ENCODE data around the gene TRPV3. TPM values are rescaled to one million over a fixed set of nuclear protein-coding genes. Genes with fewer than 3 reads are reported as not detected.
A peak's percentile ranks its signal among the peaks of the same experiment; 100 is the strongest.

Gene TRPV3
- total RNA-seq, 1 donor from 2014 or later: 1.9 TPM

DNA sequence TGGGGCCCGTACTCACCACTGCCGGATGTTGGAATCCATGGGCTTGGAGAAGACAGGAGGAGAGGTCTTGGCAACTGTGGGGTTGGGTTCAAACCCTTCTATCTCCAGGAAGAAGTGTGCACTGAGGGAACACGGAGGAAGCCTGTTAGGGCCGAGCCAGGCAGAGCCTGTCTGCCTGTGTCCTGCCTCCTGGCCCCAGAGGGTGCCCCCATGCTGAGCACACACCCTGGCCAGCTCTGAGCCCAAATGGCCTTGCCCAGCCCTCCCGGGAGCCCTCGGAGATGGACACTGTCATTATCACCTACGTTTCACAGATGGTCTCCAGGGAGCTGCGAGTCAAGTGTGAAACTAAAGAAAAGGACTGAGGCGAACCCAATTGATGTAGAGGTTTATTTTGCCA, 12.5 kb downstream of the TRPV3 start:
- Mint-ChIP-seq H3K9me3 (peaks cover 6% of the 10 kb centered on the region), H3K27ac (peak overlapping the region; percentile 51), H3K36me3 (no peaks in the 10 kb centered on the region), H3K4me1 (peaks cover 17% of the 10 kb centered on the region), H3K4me3 (no peak overlapping the region), H3K27me3 (ENCODE audit: insufficient read depth, low read depth) (peaks cover 15% of the 10 kb centered on the region)
- Histone ChIP-seq H3K4me3 (no peak overlapping the region), H3K79me2 (ENCODE audit: low read depth) (no peaks in the 10 kb centered on the region), H3K4me2 (no peak overlapping the region), H4K20me1 (ENCODE audit: low read depth) (no peaks in the 10 kb centered on the region), H3K9me3 (ENCODE audit: low read depth) (no peaks in the 10 kb centered on the region), H2AFZ (replicated peaks) (no peak overlapping the region), H3K27me3 (no peaks in the 10 kb centered on the region), H3K9ac (no peak overlapping the region), H3F3A (ENCODE audit: low read depth) (no peaks in the 10 kb centered on the region), H3K36me3 (no peaks in the 10 kb centered on the region), H3K27ac (no peak overlapping the region), H3K4me1 (no peaks in the 10 kb centered on the region)
- TF ChIP-seq EZH2phosphoT487 (IDR thresholded peaks at IDR 0.05): no peak
- TF ChIP-seq EZH2 (IDR thresholded peaks at IDR 0.05): no peak
- no peak for TF ChIP-seq CTCF (IDR thresholded peaks at IDR 0.05)
- DNase-seq (ENCODE audit: low spot score): no peak

- DNase-seq (ENCODE audit: low spot score): no peak
Measured at GRCh38 chr17:3544365-3544764, 13.2 kb downstream of the TRPV3 start.

GRCh38 chr17:3543453-3543852, 14.2 kb downstream of the TRPV3 start:
- Histone ChIP-seq H3K4me2 (no peak overlapping the region), H4K20me1 (ENCODE audit: low read depth) (no peaks in the 10 kb centered on the region), H3K4me1 (no peaks in the 10 kb centered on the region), H3K9me3 (ENCODE audit: low read depth) (no peaks in the 10 kb centered on the region), H3K27ac (no peak overlapping the region), H2AFZ (replicated peaks) (no peak overlapping the region), H3K36me3 (no peaks in the 10 kb centered on the region), H3K9ac (no peak overlapping the region), H3K27me3 (no peaks in the 10 kb centered on the region), H3F3A (ENCODE audit: low read depth) (no peaks in the 10 kb centered on the region), H3K79me2 (ENCODE audit: low read depth) (no peaks in the 10 kb centered on the region), H3K4me3 (no peak overlapping the region)
- no peak overlapping the region for H3K4me3 Mint-ChIP-seq
- H3K27ac Mint-ChIP-seq: peak overlapping the region; percentile 52
- TF ChIP-seq EZH2phosphoT487 (IDR thresholded peaks at IDR 0.05): no peak
- TF ChIP-seq CTCF (IDR thresholded peaks at IDR 0.05): no peak
- TF ChIP-seq EZH2 (IDR thresholded peaks at IDR 0.05): no peak
- no peaks in the 10 kb centered on the region for H3K36me3 Mint-ChIP-seq
- no peak for DNase-seq (ENCODE audit: low spot score)
- H3K27me3 Mint-ChIP-seq (ENCODE audit: insufficient read depth, low read depth): peaks cover 11% of the 10 kb centered on the region
- peaks cover 2% of the 10 kb centered on the region for H3K9me3 Mint-ChIP-seq
- H3K4me1 Mint-ChIP-seq: peaks cover 20% of the 10 kb centered on the region

More at GRCh38 chr17:3544365-3544764, 13.2 kb downstream of the TRPV3 start:
- Histone ChIP-seq H3K9ac (no peak overlapping the region), H3K79me2 (ENCODE audit: low read depth) (no peaks in the 10 kb centered on the region), H3K36me3 (no peaks in the 10 kb centered on the region), H3K27ac (no peak overlapping the region), H3F3A (ENCODE audit: low read depth) (no peaks in the 10 kb centered on the region), H3K4me2 (no peak overlapping the region), H3K4me1 (no peaks in the 10 kb centered on the region), H4K20me1 (ENCODE audit: low read depth) (no peaks in the 10 kb centered on the region), H3K27me3 (no peaks in the 10 kb centered on the region), H3K9me3 (ENCODE audit: low read depth) (no peaks in the 10 kb centered on the region), H2AFZ (replicated peaks) (no peak overlapping the region), H3K4me3 (no peak overlapping the region)
- Mint-ChIP-seq H3K27ac (peak overlapping the region; percentile 53), H3K4me3 (no peak overlapping the region), H3K9me3 (peaks cover 1% of the 10 kb centered on the region), H3K27me3 (ENCODE audit: insufficient read depth, low read depth) (peaks cover 11% of the 10 kb centered on the region), H3K4me1 (peaks cover 17% of the 10 kb centered on the region), H3K36me3 (no peaks in the 10 kb centered on the region)
- no peak for TF ChIP-seq CTCF (IDR thresholded peaks at IDR 0.05)
- TF ChIP-seq EZH2phosphoT487 (IDR thresholded peaks at IDR 0.05): no peak
- no peak for TF ChIP-seq EZH2 (IDR thresholded peaks at IDR 0.05)

All from neural progenitor cell (in vitro differentiated cells).